Inflammatory macrophage (primary cell): ENCODE data around the gene RRP9.
"Not testable (repeated sequence)": the region's sequence is repeated elsewhere in the genome, so short reads cannot be mapped to it uniquely, and the experiment has no call there.

Source experiments
- DNase-seq, 2 donors: peaks; one replicate each; pipeline ENCODE4 v3.0.0-alpha.2; 2020 to 2022
- total RNA-seq, 18 experiments: gene quantifications; one replicate each; lab custom pipeline; 2026; ENCODE audit warnings: mixed read lengths in 6 of 18, inconsistent platforms in 2 of 18; lab: John Stamatoyannopoulos, UW

The RRP9 gene, protein sequence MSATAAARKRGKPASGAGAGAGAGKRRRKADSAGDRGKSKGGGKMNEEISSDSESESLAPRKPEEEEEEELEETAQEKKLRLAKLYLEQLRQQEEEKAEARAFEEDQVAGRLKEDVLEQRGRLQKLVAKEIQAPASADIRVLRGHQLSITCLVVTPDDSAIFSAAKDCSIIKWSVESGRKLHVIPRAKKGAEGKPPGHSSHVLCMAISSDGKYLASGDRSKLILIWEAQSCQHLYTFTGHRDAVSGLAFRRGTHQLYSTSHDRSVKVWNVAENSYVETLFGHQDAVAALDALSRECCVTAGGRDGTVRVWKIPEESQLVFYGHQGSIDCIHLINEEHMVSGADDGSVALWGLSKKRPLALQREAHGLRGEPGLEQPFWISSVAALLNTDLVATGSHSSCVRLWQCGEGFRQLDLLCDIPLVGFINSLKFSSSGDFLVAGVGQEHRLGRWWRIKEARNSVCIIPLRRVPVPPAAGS
- total RNA-seq = 1.6 to 17.6 (median 10.1) reads per million in 18 experiments

DNA sequence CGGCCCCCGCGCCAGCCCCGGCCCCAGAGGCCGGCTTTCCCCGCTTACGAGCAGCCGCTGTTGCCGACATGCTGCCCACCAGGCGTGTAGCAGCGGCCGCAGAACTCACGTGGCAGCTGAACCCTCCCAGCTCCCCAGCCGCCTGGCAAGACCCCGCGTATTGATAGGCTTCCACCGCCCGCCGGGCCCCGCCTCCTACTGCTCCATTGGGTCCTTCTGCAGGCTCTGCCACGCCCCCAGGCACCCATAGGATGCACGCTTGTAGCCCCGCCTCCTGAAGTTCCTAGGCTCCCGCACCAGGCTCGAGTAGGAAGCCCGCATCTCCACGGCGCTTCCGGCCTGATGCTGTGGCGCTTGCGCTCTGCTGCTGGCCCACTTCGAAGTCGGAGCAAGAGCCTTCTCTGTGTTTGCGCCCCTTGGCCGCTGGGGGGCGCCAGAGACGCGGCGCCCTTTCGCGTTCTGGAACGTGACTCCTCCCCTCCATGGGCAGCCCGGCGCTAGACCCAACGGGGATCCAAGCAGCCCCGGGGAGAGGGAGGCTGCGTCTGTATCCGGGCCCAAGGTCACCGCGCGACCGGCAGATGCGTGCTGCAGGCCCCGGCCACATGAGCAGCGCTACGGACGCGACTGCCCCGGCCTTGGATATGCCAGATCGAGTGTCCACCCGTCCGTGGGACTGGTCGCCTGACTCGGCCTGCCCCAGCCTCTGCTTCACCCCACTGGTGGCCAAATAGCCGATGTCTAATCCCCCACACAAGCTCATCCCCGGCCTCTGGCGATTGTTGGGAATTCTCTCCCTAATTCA, at the start of gene RRP9, which contains the start of gene PARP3:
Gene RRP9, minus strand, starts transcription at position 107 of the 805 bp plus-strand sequence. Its CDS starts 37 bp downstream, at position 70.
Gene PARP3, plus strand, starts transcription at position 566 of the 805 bp plus-strand sequence. CDS start 993 bp downstream, outside the sequence.
- peak; percentile 100 for DNase-seq

DNA sequence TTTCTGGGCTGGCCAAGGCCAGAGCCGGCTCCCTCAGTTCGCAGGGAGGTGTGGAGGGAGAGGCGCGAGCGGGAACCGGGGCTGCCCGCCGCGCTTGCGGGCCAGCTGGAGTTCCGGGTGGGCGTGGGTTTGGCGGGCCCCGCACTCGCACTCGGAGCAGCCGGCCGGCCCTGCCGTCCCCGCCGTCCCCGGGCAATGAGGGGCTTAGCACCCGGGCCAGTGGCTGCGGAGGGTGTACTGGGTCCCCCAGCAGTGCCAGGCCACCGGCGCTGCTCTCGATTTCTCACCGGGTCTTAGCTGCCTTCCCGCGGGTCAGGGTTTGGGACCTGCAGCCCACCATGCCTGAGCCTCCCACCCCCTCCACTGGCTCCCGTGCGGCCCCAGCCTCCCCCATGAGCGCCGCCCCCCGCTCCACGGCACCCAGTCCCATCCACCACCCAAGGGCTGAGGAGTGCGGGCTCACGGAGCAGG, 48.8 kb upstream of the RRP9 start:
- DNase-seq = not testable (repeated sequence)

DNA sequence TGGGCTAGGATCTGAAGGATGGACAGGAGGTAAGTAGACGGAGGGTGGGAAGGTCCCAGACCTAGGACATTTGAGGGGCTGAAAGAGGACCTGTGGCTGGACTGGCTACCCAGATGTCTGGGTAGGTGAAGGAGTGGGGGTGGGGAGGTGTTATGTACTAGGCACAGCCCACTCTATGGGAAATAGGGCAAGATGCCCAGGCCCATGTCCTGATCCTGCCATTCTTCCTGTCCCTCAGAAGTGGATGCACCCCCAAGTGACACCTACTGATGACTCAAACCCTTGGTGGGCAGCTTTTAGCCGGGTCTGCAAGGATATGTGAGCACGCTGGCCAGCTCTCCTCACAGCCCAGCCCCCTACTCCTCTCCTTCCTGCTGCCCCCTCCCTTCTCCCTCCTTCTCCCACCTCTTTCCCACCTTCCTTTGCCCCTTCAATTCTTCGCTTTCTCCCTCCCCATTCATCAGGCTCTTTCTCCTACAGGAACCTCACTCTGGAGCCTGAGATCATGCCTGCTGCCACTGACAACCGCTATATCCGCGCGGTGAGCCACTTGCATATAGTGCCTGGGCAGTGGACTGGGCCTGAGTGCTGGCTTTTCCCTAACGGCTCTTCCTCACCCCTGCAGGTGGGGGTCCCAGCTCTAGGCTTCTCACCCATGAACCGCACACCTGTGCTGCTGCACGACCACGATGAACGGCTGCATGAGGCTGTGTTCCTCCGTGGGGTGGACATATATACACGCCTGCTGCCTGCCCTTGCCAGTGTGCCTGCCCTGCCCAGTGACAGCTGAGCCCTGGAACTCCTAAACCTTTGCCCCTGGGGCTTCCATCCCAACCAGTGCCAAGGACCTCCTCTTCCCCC, 46.8 kb upstream of the RRP9 start:
- no peak for DNase-seq

DNA sequence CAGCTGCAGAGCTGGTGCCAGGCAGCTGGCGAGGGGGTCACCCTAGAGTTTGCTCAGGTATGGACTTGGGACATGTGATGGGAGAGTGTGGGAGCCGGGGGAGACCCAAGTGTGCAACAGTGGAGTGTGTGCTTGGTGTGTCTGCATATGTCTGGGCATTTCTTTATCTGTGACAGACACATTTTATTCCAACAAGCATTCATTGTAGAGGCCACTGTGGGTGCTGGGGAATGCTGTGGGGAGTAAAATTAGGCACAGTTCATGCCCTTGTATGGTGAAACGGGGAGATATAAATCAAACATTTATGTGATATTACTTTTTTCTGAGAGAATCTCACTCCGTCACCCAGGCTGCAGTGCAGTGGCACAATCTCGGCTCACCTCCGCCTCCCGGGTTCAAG, 45.9 kb upstream of the RRP9 start:
- no peak for DNase-seq

DNA sequence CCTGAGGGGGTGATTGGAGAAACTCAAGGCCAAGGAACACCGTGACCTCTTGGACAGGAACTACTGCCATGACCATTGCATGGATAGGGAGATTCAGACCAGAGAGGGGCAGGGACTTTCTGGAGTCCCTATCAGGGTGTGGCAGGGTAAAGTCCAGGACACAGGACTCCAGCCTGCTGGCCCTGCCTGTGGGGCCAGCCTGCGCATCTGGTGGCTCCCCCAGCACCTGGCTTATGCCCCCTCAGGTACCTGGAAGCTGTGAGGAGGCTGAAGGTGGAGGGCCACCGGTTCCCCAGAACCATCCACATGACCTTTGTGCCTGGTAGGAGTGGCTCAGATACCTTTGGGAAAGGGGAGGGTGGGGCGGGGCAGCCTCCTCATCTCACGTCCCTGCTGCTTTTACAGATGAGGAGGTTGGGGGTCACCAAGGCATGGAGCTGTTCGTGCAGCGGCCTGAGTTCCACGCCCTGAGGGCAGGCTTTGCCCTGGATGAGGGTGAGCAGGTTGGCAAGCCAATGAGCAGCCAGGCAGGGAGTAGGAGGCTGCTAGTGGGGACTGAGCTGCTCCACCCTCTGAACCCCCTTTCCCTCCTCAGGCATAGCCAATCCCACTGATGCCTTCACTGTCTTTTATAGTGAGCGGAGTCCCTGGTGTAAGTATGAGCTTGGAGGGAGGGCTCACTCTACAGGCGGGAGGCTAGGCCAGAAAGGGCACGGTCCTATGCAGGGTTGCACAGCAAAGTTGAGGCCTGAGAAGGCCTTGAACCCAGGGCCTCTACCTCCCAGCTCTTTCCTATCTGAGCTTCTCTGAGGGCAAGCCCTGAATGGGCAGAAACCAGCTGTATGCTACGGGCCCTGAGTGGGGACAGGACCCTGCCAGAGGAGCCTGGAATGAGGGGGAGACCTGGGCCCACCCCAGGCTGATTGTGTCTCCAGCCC, 44.6 kb upstream of the RRP9 start:
- no peak for DNase-seq

DNA sequence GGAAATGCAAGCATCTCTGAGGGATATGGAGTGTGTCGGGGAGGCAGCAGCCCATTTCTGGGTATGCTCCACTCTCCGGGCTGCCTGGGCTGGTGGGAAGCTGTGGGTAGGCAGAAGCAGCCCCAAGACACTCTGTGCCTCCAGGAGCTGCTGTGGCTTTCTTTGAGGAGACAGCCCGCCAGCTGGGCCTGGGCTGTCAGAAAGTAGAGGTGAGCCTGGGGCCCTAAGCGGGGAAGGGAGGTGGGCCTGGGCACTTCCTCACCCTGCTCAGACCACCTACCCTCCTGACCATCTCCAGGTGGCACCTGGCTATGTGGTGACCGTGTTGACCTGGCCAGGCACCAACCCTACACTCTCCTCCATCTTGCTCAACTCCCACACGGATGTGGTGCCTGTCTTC, 43.4 kb upstream of the RRP9 start:
- DNase-seq = no peak

DNA sequence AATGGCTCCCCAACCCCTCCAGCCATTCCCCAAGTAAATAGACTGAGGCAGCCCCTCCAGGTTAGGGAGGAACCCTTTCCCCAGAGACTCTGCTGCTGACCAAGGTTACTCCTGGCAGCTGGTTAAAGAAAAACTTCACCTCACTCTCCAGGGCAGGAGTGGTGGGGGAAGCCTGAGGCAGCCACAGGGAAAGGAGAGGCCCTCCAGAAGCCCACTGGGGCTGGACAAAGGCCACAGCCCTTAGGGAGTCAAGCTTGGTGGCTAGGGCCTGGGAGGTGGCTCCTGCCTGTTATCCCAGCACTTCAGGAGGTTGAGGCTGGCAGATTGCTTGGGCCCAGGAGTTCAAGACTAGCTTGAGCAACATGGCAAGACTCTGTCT, 42.6 kb upstream of the RRP9 start:
- no peak for DNase-seq

DNA sequence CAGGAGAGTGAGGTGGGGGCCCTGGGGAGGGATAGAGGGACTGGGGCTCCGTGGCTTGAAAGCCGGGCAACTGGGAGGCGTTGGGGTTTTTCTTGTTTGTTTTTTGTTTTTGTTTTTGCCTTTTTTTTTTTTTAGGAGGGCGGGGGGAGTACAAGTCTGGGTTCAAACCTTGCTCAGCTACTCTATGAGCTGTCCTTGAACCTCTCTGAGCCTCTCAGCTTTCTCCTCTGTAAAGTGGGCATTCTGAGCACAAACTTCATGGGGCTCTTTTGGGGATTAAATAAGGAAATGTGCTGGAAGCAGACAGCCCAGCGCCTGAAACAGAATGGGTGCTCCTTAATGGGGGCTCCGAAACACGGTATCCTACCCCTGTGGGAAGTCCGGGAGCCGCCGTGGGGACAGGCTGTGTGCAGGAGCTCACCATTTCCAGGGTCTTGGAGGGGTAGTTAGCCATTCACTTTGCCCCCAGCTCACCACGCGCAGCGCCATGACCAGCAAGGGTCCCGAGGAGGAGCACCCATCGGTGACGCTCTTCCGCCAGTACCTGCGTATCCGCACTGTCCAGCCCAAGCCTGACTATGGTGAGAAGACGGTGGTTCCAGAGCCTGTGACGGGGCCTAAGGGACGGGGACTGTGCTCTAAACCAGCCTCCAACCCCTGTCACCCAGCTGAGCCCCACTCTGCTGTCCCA, 42.0 kb upstream of the RRP9 start:
- no peak for DNase-seq

DNA sequence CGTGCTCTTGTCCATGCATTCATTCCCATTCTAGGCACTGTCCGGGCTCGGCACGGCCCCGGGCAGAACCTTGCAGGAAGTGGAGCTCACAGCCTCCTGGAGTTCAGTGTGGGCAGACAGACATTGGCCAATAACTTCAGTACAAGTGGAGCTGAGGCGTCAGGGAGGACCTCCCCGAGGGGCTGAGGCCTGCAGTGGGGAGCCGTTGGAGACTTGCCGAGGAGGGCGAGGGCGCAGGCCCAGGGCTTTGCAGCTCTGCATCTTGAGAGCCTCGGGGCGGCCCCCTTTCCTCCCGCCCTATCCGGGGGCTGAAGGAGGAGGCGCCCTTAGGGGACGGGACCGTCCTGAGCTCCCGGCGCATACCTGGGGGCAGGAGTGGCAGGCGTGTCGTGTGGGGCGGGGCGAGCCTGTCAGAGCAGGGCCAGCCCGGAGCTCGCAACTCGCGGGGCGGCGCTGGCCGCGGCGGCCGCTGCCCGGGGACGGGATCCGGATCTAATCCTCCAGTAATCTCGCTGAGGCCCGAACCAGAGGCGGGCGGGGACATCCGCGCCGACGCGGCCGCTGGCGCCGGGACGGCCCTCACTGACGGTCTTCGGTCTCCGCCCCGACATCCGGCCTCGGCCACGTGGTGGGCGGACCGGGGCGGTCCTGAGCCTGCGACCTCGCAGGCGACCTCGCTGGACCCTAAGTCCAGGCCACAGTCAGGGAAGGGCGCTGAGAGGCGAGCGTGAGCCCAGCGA, 41.3 kb upstream of the RRP9 start, which contains the start of gene ACY1:
Gene ACY1, plus strand, starts transcription at position 698 of the 740 bp plus-strand sequence. CDS start 530 bp downstream, outside the sequence.
- DNase-seq = peak; percentile 89 to 95

DNA sequence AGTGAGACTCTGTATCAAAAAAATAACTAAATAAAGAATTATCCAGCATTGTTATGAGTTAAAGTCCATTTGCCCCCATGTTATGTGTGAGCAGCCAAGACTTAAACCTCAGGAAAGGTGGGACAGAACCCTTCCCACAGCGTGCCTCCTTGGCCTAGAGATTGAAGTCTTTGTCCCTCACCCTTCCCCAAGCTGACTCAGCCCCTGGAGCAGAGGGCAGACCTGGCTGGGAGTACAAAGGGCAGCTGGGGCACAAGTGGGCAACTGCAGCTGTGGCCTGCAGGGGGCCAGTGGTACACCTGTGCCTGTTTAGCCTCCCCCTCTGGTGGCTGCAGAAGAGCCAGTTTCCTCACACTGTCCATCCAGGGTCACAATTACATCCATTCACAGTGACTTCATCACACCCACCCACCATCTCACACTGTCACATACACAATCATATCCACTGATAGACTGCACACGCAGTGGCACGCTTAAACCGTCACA, 40.7 kb upstream of the RRP9 start:
- no peak for DNase-seq

DNA sequence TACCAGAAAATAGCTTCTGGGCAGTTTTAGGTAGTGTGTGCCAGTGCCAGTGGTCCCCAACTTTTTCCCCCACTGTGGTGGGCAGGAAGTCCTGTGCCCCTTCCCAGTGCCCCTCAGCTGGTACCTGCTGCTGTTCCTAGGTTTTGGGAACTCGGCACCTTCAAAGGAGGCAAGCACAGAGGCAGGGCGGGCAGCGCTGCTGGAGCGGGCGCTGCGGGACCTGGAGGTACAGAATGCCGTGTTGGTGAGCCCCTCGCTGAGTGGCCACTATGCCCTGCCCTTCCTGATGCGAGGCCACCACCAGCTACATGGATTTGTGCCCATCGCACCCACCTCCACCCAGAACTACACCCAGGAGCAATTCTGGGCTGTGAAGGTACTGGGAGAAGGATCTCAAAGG, 38.5 kb upstream of the RRP9 start:
- no peak for DNase-seq

DNA sequence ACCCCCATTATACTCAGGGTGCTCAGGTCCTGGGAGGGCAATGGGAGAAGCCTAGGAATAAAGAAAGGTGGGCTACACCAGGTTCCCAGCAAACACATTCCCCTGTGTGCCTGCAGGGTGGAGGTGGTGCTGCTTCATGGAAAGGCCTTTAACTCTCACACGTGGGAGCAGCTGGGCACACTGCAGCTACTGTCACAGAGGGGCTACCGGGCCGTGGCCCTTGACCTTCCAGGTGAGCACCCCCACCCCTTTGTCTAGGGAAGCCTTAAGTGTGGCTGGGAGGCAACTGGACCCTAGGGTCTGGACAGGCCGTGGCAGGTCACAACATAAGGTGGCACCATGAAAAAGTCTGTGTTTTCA, 36.4 kb upstream of the RRP9 start:
- DNase-seq = no peak

DNA sequence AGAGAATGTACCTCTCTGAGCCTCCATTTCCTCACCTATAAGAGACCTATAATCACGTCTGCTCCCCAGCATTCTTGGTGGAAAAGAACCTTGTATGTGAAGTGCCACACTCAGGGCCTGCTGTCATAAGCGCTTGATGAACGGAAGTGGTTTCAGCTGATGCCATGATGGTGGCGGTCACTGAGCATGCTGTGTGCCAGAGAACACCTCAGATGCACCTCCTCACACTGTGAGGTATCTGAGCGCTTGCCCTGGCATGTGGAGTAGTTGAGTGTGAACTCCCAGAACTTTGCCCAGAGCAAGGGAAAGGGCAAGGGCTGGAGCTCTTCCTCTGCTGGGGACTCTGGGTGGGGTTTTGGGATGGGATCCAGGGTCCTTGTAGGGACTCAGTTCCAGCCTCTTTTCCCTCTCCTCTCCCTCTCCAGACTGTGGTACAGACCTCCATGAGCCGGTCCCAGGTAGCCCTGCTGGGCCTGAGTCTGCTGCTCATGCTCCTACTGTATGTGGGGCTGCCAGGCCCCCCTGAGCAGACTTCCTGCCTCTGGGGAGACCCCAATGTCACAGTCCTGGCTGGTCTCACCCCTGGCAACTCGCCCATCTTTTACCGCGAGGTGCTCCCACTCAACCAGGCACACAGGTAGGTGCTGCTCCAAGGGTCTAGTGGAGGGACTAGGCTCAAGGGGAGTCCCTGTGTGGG, 35.9 kb upstream of the RRP9 start:
- DNase-seq = no peak

DNA sequence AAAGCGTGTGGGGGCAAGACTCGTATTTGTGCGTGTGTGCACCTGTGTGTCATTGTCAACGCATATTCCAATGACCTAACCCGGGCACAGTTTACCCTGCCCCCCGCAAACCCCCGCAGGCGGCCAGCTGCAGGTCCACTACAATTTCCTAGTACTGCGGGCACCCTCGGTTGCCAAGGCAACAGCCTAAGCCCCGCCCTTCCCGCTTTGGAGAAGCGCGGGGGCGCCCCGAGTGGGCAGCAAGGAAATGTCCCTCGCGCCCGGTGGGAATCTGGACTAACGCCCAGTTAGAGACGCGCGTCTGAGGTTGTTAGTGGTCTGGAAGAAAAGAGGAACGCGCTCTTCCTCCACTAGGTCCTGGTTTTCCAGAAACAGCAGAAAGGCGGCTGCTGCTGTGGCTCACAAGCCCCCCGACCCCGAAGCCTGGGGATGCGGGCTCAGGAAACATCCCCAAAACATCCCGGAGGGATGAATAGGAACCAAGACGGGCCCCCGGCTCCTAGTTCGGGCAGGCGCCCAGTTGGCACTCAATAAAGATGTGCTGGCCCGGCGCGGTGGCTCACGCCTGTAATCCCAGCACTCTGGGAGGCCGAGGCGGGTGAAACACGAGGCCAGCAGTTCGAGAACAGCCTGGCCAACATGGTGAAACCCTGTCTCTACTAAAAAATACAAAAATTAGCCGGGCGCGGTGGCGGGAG, 34.3 kb upstream of the RRP9 start:
- peak; percentile 75 to 90 for DNase-seq

DNA sequence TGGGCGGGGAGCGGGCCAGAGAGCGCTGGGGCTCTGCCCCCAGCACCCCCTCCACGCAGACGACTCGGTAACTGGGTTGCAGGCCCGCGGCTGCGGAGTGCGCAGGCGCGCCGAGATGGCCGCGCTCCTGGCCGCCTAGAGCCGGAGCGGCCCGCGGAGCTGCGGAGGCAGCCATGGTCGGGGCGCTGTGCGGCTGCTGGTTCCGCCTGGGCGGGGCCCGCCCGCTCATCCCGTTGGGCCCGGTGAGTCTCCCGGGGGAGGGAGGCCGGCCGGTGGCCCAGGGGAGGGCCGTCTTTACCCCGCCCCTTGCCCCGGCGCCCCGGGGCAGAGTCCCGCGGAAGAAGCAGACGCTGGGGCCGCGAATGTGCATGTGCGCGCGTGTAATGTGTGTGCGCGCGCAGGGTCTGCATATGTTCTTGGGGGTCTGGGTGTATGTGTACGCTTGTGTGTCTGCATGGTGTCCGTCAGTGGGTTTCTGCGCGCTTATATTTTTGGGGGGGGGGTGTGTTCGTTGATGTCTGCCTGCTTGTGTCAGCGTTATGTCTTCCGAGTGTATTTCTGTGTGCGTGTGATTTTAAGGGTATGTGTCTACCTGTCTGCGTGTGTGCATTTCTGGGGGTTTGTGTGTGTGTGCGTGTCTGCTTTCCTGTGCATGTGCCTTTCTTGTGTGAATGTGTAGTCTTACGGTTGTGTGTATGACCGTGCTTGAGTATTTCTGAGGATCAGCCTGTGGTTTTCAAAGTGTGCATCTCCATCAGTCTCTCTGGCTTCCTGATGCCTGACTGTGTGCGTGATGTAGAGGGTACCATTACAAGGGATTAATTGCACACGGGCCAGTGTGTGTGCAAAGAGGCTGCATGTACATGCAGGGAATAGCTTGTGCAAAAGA, 33.5 kb upstream of the RRP9 start, which contains the start of gene ABHD14A:
Gene ABHD14A, plus strand, starts transcription at position 102 of the 889 bp plus-strand sequence. Its CDS starts 72 bp downstream, at position 174.
- peak; percentile 63 to 77 for DNase-seq

DNA sequence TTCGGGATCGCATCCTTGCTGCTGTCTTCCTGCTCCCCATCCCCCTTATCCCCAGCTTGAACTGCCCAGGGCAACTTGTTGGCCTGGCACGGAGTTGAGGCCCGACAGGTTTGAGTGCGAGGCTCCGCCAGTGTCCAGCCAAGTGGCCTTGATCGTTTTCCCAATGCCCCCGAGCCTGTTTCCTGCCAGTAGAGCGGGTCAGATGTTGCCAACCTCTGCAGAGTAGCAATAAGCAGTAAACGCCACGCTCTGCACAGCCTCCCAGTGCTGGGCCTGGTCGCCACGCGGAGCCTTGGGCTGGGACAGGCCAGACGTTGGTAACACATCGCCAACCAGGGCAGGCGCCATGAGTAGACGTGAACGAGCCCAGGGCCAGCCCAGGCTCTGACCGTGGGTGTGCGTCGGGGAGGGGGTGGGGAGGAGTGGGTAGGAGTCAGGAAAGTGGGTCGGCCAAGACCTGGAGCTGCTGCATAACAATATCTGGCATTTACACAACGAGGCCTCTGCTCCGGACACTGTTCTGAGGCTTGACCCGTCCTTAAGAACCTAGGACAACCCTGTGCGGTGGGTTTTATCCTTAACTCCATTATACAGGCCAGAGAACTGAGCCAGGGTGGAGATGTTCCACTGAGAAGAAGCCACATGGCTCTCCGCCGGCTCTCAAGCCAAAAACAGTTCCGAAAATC, 32.7 kb upstream of the RRP9 start:
- DNase-seq = no peak
